HG03280 (cell line): ENCODE results near the gene RYK.
"Not testable (repeated sequence)": the region's sequence is repeated elsewhere in the genome, so short reads cannot be mapped to it uniquely, and the experiment has no call there.

Experiments used
- ATAC-seq: cut with Tn5 transposase; IDR thresholded peaks from one replicate; pipeline ENCODE4 v1.9.1; 2021; ENCODE audit warnings: mild to moderate bottlenecking, moderate library complexity; ENCODE audit not compliant: unreplicated experiment

RYK gene

DNA sequence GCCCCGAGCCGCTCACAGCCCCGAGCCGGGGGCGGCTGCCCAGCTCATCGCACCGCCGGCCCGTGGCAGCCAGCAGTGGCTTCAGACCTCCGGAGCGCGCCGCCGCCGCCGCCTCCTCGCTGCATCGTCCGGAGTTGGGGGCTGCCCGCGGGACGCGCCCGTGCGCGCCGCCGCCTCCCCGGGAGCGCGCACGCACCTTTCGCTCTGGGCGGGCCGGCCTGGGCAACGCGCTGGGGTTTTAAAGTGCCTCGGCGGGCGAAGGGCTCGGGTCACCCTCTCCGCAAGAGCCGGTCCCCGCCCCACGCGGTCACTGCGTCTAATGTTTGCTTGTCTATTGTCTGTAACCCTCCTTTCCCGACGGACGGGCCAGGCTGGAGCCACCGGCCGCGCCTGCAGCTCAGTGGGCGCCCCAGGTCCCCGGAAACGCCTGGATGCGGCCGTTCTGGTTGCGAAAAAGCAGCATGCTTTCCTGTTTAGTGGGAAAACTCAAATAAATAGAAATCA lies at the start of gene RYK:
Gene RYK, minus strand, starts transcription at position 143 of the 504 bp plus-strand sequence. CDS start 205 bp downstream, outside the sequence.
- ATAC-seq = peak; percentile 87

DNA sequence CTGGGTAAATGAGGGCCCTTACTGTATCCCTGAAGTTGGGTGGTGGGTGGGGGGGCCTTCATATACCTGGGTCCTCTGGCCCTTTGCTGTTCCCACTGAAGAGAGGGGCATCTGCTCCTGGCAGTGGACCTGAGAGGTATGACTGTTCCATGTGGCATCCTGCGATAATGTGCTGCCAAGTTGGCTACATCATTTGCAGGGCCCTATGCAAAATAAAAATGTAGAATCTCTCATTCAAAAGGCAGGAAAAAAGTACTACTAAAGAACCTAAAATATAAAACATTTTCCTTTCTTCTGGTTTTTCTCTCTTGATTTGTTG lies 49.2 kb upstream of the RYK start:
- no peak for ATAC-seq

DNA sequence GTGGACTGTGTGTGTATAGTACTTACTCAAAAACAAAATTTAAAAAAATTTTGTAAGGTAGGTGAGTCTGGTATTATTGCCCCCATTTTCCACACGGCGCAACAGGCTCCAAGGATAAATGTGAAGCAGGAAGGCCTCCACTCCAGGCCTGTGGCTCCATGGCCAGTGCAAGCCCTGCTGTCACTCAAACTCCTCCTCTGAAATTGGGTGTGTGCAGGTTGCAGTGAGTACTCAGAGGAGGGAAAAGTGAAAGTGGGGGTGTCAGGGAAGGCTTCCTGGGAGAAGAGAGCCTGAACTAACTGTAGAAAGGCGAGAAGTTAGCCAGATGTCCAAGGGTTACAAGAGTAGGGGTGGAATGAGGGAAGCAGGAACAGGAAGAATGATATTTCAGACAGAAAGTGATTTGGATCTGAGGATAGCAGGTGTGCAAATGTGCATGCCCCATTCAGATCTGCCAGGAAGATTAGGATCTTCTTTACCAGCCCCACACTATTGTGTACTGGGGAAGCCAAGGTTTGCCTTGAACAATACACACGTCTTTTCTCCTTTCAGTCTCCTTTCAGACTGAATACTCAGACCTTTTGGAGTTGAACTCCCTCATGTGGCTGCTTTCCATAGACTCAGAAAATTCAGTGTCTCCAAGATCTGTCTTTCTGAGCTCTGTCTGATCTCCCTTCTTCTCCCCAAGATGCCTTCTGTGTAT lies 48.7 kb upstream of the RYK start:
- ATAC-seq = no peak

DNA sequence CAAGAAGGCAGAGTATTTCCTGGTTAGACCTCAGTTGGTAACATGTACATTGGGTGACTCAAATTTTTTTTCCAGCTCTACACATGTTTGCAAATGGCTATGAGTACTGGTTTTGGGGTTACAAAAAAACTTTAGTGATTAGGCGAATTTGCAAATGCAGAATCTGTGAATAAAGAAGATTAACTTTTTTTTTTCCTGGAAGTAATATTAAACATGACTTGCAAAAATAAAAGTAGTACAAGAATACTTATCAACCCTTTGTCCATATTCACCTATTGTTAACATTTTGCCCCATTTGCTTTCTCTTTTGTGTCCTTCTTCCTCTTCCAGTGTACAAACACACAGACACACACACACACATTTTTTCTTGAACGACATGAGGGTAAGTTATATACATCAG lies 47.6 kb upstream of the RYK start:
- ATAC-seq = no peak

DNA sequence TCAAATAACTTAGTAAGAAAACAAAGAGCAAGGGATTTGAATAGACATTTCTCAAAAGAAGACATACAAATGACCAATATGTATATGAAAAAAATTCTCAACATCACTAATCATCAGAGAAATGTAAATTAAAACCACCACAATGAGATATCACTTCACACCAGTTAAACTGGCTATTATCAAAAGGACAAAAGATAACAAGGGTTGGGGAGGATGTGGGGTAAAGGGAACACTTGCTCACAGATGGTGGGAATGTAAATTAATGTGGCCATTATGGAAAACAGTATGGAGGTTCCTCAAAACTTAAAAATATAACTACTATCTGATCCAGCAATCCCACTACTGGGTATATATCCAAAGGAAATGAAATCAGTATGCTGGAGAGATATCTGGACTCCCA lies 46.0 kb upstream of the RYK start:
- no peak for ATAC-seq

DNA sequence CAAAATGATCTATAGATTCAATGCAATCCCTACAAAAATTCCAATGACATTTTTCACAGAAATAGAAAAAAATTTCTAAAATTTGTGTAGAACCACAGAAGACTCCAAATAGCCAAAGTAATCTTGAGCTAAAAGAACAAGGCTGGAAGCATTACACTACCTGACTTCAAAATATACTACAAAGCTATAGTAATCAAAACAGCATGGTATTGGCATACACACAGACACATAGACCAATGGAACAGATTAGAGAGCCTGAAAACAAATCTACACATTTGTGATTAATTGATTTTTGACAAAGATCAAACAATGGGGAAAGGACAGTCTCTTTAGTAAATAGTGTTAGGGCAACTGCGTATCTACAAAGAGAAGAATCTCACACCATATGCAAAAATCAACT lies 45.3 kb upstream of the RYK start:
- no peak for ATAC-seq

DNA sequence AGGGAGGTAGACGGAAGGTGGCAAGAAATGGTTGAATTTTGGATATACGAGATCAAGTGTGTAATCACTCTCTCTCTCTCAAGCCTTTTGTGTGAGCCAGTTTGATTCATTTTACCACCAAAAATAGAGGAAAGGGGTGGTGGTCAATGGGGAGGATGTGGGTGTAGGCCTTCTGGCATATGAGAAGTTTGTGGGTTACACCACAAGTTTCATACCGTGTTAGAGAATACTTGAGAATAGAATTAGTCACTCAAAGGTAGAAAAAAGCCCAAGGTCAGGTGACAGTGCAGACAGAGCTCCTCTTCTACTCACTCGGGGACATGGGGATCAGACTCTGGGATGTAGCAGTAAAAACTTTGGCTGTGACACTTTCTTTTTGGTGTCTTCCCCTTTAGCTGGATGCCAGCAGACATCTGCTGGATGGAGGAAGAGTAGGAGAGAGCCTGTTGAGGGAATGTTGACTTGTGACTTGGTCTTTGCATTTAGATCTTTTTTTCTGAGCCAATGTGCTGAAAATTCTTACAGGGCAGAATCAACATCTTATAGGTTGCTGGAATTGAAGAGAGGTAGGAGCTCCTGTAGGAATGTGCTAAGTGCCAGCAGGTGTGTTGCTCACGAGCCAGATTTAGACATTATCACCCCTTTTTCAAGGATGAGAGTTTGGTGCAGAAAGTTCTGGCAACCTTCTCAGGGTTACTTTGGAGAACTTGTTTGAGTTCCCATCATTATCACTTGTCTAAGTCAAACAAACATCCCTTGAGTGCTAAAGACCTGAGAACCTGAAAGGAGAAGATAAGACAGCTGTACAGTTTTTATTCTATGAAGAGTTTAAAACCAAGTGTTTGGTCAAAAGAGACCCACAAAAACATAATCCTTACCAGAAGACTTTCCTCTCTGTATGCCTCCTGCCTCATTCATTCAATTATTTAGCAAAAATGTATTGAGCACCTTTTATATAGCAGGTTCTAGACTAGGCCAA lies 43.9 kb upstream of the RYK start:
- peak; percentile 100 for ATAC-seq

DNA sequence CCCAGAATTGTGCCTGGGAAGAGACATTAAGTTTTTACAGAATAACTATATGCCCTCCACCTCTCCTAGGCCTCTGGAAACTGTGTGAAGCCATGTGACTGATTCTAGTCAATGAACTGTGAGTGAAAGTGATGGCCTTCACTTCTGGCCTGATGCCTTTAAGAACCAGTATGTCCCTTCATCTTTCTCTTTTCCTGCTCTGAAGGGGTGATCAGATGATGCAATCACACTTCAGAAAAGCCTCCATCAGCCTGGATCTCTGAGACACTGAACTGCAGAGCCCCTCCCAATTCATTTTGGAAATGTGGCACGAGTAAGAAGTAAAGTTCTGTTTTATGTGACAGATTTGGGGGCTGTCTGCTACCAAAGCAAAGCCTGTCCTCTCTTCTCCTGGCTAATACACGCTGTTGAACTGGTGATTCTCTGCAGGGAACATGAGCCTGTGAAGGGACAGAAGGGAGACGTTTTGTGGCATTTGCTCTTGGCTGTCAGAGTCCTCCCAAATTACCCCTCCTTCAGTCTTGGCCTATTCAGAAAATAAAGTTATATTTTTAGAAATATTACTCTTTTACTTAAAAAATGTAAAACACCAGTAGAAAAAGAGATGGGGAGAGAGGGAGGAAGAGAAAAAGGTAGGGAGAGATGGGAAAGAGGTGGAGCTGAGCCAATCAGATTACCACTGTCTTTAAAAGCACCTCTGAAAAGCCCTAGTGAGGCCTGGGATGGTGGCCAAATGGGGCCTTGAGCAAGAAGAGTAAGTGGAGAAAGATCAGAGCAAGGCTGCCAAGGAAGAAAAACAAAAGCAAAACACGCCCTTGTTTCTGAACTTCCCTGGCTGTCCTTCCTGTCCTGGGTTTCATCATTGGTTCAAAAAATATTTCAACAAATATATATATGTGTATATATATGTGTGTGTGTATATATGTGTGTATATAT lies 40.9 kb upstream of the RYK start:
- no peak for ATAC-seq

DNA sequence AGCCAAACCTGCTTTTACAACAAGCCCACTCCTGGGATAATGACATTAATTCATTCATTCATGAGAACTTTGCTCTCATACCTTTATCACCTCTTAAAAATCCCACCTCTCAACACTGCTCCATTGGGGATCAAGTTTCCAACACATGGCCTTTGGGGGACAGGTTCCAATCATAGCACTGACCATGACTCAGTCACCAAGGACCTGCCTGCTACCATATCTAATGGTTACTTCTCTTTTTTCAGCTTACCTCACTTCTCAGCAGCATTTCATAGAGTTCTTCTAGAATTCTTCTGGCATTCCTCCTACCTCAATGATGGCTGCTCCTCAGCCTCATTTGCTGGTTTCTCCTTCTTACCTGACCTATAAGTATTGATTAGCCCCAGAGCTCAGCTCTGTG lies 36.9 kb upstream of the RYK start:
- ATAC-seq = no peak

DNA sequence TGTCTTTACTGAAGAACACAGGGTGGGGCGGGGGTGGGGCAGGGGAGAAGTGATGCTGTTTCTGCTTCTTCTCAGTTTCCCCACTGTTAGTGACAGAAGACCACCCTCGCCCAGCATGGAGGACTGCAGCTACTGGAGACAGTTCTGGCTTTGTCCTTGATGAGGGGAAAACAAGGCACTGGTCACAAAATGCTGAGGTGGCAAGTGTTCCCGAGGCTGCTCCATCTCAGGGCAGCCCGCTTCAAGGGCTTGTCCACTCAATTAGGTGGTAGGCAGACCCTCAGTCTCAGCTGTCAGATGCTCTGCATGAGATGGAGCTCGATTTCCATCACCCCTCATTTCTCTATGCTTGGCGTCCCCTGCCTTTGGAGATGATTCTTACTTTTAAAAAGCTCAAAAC lies 33.8 kb upstream of the RYK start:
- ATAC-seq = no peak

DNA sequence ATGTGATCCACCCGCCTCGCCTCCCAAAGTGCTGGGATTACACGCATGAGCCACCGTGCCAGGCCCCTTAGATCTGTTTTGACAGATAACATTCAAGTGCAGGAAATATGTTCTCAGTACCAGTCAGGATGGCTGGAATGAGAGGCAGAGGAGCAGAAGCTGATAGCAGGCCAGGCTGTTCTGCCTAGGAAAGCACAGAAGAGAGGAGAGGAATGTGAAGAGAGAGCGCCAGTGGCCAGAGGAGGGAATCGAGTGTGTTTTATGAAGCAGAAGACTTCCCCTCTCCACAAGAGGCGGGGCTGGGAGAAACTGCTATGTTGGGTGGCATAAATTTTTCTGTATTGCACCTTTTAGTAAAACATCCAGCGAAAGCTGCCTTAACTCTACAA lies 32.0 kb upstream of the RYK start:
- no peak for ATAC-seq

DNA sequence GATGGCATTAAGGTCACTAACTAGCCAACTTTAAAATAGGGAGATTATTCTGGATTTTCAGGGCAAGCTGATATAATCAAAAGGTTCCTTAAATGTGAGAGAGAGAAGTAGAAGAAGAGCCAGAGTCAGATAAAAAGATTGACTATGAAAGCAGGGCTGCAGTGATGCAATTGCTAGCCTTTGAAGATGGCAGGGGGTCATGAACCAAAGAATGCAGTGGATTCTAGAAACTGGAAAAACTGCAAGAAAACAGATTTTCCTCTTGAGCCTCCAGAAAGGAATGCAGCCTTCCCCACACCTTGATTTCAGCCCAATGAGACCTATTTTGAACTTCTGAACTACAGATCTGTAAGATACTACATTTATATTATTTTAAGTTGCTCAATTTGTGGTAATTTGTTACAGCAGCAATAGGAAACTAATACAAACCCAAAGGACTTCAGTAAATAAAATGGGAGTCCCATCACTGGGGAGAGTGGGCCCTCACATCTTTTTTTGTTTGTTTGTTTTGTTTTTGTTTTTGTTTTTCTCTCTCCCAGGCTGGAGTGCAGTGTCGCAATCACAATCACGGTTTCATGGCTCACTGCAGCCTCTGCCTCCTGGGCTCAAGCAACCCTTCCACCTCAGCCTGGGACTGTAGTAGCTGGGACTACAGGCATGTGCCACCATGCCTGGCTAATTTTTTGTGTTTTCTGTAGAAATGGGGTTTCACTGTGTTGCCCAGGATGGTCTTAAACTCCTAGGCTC lies 31.4 kb upstream of the RYK start:
- no peak for ATAC-seq

DNA sequence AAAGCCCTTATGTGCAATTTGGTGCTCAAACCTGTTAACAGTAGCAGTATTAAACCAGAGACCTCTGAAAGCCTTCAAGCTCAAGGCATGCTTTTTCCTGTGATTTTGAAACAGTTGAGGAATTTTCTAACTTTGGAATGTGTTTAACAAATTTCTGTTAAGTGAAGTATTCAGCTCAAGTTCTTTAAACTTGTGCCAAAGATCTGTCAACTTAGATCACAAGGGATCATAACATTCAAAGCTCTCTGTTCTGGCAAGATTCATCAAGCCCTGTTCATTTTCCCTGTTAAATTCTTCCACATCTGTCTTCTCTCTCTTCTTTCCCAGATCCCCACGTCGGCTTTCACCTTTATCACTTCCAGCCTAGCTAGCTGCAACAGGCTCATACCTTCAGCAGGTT lies 28.8 kb upstream of the RYK start:
- no peak for ATAC-seq

DNA sequence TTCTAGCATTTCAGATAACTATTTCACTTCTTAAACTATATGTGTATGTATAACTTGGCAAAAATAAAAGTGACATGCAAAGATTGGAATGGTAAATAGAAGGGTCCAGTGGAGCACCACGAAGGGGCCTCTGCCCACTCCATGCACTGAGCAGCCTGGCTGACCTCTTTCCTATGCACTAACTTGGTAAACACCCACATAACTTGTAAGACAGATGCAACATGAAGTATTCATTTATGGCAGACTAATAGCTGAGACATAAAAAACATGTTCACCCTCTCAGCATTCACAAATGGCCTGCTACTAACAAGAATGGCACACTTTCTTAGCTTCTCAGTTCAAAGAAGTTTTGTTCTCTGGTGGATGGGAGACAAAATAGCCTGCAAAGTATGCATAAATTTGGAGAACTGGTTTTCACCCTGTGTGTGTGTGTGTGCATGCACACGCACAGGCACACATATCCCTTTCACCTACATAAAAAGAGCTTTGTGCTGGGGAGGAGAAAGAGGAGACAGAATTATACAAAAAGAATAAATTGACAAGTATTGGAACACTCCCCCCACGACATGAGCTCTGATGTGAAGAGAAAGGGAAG lies 26.5 kb upstream of the RYK start:
- no peak for ATAC-seq

DNA sequence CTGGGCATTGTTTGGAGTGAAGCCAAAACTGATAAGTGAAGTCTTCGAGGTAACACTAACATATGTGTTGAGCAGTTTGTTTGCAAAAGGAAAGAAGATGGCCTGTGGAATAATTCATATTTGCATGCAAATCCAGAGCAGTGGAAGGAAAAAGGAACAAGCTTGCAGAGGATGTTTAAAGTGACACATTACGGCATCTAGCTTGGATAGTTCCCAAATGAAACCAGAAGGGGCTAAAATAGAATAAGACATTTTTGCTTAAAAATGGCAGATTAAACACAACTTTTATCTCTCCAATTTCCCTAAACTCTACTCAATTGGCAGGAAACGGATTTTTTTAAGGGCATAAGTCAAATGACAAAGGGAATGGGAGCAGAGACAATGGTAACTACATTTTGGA lies 25.4 kb upstream of the RYK start:
- ATAC-seq = no peak

DNA sequence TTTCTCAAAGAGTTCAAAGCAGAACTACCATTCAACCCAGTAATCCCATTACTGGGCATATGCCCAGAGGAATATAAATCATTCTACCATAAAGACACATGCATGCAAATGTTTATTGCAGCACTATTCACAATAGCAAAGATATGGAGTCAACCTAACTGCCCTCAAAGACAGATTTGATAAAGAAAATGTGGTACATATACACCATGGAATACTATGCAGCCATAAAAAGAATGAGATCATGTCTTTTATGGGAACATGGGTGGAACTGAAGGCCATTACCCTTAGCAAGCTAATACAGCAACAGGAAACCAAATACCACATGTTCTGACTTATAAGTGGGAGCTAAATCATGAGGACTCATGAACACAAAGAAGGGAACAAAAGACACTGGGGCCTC lies 24.5 kb upstream of the RYK start:
- ATAC-seq = not testable (repeated sequence)

DNA sequence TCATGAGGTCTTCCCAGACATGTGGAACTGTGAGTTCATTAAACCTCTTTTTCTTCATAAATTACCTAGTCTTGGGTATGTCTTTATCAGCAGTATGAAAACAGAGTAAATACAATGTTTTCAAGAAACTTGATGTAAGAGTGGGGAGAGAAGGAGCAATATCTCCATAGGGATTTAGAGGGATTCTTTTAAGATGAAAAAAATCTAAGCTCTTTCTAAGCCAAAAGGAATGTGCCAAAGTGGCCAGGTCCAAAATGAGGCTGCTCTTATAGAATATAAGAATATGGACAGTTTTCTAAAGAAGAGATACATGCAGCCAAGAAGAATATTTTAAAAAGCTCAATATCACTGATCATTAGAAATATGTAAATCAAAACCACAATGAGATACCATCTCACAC lies 23.9 kb upstream of the RYK start:
- no peak for ATAC-seq

DNA sequence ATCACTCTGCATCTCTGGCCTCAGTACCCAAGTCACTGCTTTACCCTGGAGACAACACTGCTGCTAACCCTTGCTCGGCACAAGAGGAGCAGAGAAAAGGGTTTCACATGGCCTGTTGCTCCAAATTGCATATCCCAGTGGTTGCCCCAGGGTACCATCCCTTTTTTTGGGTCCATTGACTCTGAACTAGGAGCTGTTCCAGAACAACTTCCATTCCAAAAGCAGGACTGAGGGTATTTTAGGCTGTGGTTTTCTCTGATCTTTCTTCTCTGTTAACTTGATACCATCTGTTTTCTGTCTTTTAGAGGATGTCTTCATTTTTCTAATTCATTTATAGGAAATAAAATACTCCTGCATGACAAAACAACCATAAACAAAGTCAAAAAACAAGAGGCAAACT lies 17.3 kb upstream of the RYK start:
- no peak for ATAC-seq

DNA sequence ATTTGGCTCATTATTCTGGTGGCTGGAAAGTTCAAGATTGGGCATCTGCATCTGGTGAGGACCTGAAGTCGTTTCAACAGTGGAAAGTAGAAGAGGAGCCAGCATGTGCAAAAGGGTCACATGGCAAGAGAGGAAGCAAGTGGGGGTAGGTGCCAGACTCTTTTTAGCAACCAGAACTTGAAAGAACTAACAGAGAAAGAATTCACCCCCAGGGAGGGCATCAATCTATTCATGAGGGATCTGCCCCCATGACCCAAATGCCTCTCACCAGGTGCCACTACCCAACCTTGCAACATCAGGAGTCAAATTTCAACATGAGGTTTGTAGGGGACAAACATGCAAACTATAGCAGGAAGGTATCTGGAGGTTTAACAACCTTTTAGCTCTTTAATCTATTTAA lies 10.3 kb upstream of the RYK start:
- no peak for ATAC-seq

DNA sequence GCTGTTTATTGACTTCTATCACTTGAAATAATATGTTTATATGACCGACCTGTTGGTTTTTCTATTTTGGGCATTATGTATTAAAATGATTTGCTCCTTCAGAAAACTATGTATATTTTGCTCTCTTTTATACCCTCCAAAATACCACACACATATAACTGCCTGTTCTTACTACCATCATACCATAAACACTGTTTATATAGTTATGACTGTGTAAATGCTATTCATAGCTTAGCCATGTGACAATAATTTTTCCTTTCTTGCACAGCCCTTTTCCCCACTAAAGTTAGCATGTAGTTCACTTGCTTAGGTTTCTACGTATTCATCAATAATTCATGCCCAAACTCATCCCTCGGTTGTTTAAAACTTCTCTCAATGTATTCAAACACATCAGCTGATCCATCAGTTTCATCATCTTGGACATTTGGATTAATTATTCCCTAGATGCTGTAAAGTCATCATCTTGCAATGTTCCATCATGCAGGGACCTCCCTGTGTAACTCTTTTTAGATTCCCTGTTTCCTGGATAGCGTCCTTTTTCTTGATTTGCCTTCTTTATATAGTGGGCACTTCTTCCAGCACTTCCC lies 8.2 kb upstream of the RYK start:
- no peak for ATAC-seq
